Hepatocyte (in vitro differentiated cells): ENCODE results near the gene SLC30A5. TPM values are rescaled to one million over a fixed set of nuclear protein-coding genes. Genes with fewer than 3 reads are reported as not detected.

Source experiments
- DNase-seq: peaks from one replicate; pipeline ENCODE4 v3.0.0-alpha.2; 2016; ENCODE audit warnings: low spot score
- H2AFZ ChIP-seq: fragments of 200-600 bp; sonication (generic); 2 replicates; pipeline ENCODE4 v1.6.0; 2016; ENCODE audit warnings: antibody characterized with exemption, mild to moderate bottlenecking
- H3K27ac ChIP-seq: fragments of 200-600 bp; sonication (generic); 2 replicates; pipeline ENCODE4 v1.5.1; 2016; ENCODE audit warnings: mild to moderate bottlenecking
- H3K27me3 ChIP-seq: fragments of 200-600 bp; sonication (generic); 2 replicates; pipeline ENCODE4 v1.6.1; 2016
- H3K36me3 ChIP-seq: fragments of 200-600 bp; sonication (generic); replicated peaks from 2 replicates; pipeline ENCODE4 v1.5.1; 2016; ENCODE audit warnings: low read depth; ENCODE audit not compliant: insufficient read depth
- H3K4me1 ChIP-seq: fragments of 200-600 bp; sonication (generic); 2 replicates; pipeline ENCODE4 v1.5.1; 2016; ENCODE audit warnings: mild to moderate bottlenecking, moderate library complexity; ENCODE audit not compliant: insufficient read depth
- H3K4me2 ChIP-seq: fragments of 200-600 bp; sonication (generic); 2 replicates; pipeline ENCODE4 v1.6.0; 2016
- H3K4me3 ChIP-seq: fragments of 200-600 bp; sonication (generic); 2 replicates; pipeline ENCODE4 v1.5.1; 2016; ENCODE audit warnings: mild to moderate bottlenecking
- H3K79me2 ChIP-seq: fragments of 200-600 bp; sonication (generic); 2 replicates; pipeline ENCODE4 v1.6.0; 2017; ENCODE audit warnings: mild to moderate bottlenecking
- H3K9me2 ChIP-seq: fragments of 200-600 bp; sonication (generic); replicated peaks from 2 replicates; pipeline ENCODE4 v1.6.0; 2017; ENCODE audit warnings: mild to moderate bottlenecking; ENCODE audit not compliant: insufficient read depth
- H3K9me3 ChIP-seq: fragments of 200-600 bp; sonication (generic); 2 replicates; pipeline ENCODE4 v1.5.1; 2016; ENCODE audit warnings: low read depth, mild to moderate bottlenecking
- H4K20me1 ChIP-seq: fragments of 200-600 bp; sonication (generic); 2 replicates; pipeline ENCODE4 v1.6.0; 2016; ENCODE audit warnings: mild to moderate bottlenecking; ENCODE audit not compliant: insufficient read depth, poor library complexity, severe bottlenecking
- EZH2 ChIP-seq: fragments of 200-600 bp; sonication (generic); IDR thresholded peaks from 2 replicates; pipeline ENCODE4 v1.6.1; 2016; ENCODE audit warnings: antibody characterized with exemption, mild to moderate bottlenecking, borderline replicate concordance
- EZH2phosphoT487 ChIP-seq: fragments of 200-600 bp; sonication (generic); IDR thresholded peaks from one replicate; pipeline ENCODE4 v1.6.1; 2018; ENCODE audit warnings: antibody characterized with exemption, mild to moderate bottlenecking, low read depth, moderate library complexity; ENCODE audit not compliant: unreplicated experiment, severe bottlenecking
- WGBS: methylation state at CpG from one replicate; pipeline ENCODE4 v1.1.6; 2016; ENCODE audit warnings: low lambda C conversion rate; ENCODE audit errors: missing lambda C conversion rate; 5-methylcytosine and 5-hydroxymethylcytosine counted together
- polyA plus RNA-seq: library from polyadenylated mRNA; unstranded; fragments of >200 nt; fragmentation: Nextera tagmentation; extraction: Ambion mirVana; gene quantifications from 2 replicates; pipeline ENCODE4 v1.2.1, GENCODE V29; 2016
- total RNA-seq: library from RNA; depleted of rRNA; stranded (reverse); fragments of >200 nt; gene quantifications from 2 replicates; pipeline ENCODE4 v1.2.3, GENCODE V29; 2014
- TF ChIP-seq, protein P1 (sequence below): fragments of 200-600 bp; sonication (generic); IDR thresholded peaks from 2 replicates; pipeline ENCODE4 v1.5.1; 2016; ENCODE audit warnings: antibody characterized with exemption, mild to moderate bottlenecking; ENCODE audit not compliant: poor library complexity

The SLC30A5 gene
- total and polyA plus RNA-seq, 2 experiments from 2014 or later: 52.7 to 67.3 TPM

GRCh38 chr5:69074664-69075521 is 18.9 kb upstream of the SLC30A5 start:
- no peak overlapping the region for H3K4me3 ChIP-seq
- H3K9me3 ChIP-seq: no peaks in the 10 kb centered on the region
- TF ChIP-seq, protein P1, sequence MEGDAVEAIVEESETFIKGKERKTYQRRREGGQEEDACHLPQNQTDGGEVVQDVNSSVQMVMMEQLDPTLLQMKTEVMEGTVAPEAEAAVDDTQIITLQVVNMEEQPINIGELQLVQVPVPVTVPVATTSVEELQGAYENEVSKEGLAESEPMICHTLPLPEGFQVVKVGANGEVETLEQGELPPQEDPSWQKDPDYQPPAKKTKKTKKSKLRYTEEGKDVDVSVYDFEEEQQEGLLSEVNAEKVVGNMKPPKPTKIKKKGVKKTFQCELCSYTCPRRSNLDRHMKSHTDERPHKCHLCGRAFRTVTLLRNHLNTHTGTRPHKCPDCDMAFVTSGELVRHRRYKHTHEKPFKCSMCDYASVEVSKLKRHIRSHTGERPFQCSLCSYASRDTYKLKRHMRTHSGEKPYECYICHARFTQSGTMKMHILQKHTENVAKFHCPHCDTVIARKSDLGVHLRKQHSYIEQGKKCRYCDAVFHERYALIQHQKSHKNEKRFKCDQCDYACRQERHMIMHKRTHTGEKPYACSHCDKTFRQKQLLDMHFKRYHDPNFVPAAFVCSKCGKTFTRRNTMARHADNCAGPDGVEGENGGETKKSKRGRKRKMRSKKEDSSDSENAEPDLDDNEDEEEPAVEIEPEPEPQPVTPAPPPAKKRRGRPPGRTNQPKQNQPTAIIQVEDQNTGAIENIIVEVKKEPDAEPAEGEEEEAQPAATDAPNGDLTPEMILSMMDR: no peak
- no peak for TF ChIP-seq EZH2phosphoT487
- no peak for TF ChIP-seq EZH2
- H3K27ac ChIP-seq: peak overlapping the region; percentile 77
- no peaks in the 10 kb centered on the region for H4K20me1 ChIP-seq
- H3K79me2 ChIP-seq: no peaks in the 10 kb centered on the region
- no peaks in the 10 kb centered on the region for H3K36me3 ChIP-seq
- H3K4me2 ChIP-seq: no peak overlapping the region
- no peak overlapping the region for H2AFZ ChIP-seq
- DNase-seq: no peak
- H3K9me2 ChIP-seq: no peaks in the 10 kb centered on the region
- H3K4me1 ChIP-seq: peaks cover 5% of the 10 kb centered on the region
- H3K27me3 ChIP-seq: no peaks in the 10 kb centered on the region
- WGBS: 96% methylated on average over 32 of the region's 32 CpGs

DNA sequence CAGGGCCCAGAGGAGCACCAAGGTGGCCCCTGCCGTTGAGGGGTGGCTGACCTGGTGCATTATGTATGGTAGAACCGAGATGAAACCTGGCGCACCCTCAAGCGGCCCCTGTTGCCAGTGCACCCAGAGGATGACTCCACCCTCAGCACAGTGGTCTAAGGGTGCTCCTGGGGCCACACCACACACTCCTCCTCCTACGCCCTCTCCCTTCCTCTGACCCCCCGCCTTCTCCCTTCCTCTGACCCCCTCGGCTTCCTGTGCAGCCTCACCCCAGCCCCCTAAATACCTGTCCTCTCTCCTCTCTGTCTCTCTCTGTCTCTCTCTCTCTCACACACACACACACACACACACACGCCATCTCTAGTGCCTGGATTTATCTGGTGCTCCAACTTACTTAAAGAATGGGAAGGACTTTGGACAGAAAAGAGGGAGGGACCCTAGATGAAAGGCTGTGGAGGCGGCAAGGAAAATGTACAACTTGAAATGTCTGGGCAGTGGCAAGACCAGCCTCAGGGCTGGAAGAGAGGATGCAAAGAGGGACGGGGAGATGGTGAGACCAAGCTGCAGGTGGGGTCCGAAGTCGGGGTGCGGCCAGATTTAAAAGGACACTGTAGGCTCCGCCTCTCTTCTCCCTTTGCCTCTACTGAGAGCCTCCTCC is 18.2 kb upstream of the SLC30A5 start:
- H4K20me1 ChIP-seq: no peaks in the 10 kb centered on the region
- H3K79me2 ChIP-seq: no peaks in the 10 kb centered on the region
- H3K36me3 ChIP-seq: no peaks in the 10 kb centered on the region
- peak overlapping the region; percentile 77 for H3K27ac ChIP-seq
- 81% methylated on average over 8 of the region's 14 CpGs for WGBS
- TF ChIP-seq EZH2 (no peak), EZH2phosphoT487 (no peak)
- TF ChIP-seq, protein P1: no peak
- no peaks in the 10 kb centered on the region for H3K27me3 ChIP-seq
- no peaks in the 10 kb centered on the region for H3K9me2 ChIP-seq
- no peak overlapping the region for H3K4me3 ChIP-seq
- peak; percentile 51 for DNase-seq
- H2AFZ ChIP-seq: no peak overlapping the region
- H3K9me3 ChIP-seq: no peaks in the 10 kb centered on the region
- peaks cover 5% of the 10 kb centered on the region for H3K4me1 ChIP-seq
- H3K4me2 ChIP-seq: no peak overlapping the region

- peaks cover 5% of the 10 kb centered on the region for H3K4me1 ChIP-seq
- H3K79me2 ChIP-seq: no peaks in the 10 kb centered on the region
- no peak overlapping the region for H3K4me2 ChIP-seq
- H3K9me2 ChIP-seq: no peaks in the 10 kb centered on the region
- no peak overlapping the region for H2AFZ ChIP-seq
- H4K20me1 ChIP-seq: no peaks in the 10 kb centered on the region
- TF ChIP-seq EZH2phosphoT487: no peak
- TF ChIP-seq, protein P1: no peak
- no peak for TF ChIP-seq EZH2
- no peaks in the 10 kb centered on the region for H3K9me3 ChIP-seq
- no peaks in the 10 kb centered on the region for H3K36me3 ChIP-seq
- no peak overlapping the region for H3K4me3 ChIP-seq
- 72% methylated on average over 2 of the region's 2 CpGs for WGBS
- H3K27me3 ChIP-seq: no peaks in the 10 kb centered on the region
- peak; percentile 12 for DNase-seq
- H3K27ac ChIP-seq: peak overlapping the region; percentile 63
Observed at GRCh38 chr5:69078921-69079540, 14.8 kb upstream of the SLC30A5 start.
